HG03460 (cell line): ENCODE data around the gene TMEM154.

ENCODE experiments used
- ATAC-seq: cut with Tn5 transposase; IDR thresholded peaks from one replicate; pipeline ENCODE4 v1.9.1; 2021; ENCODE audit not compliant: unreplicated experiment

Gene TMEM154

GRCh38 chr4:152571296-152571695, 108.5 kb downstream of the TMEM154 start:
- ATAC-seq, result no peak
